Measurements from ENCODE around the gene ORAI2.

- TF ChIP-seq CTCF (IDR thresholded peaks at IDR 0.05; ENCODE audit: low read length): no peak
- TF ChIP-seq EZH2 (IDR thresholded peaks at IDR 0.05; ENCODE audit: borderline replicate concordance, low read length): no peak
These were observed 39.9 kb upstream of the ORAI2 start for GRCh38 chr7:102393467-102393866.

Measured in OCI-LY1 (cell line).